Adrenal gland (tissue), 12 donors: ENCODE data around the gene PPM1L. TPM values are rescaled to one million over a fixed set of nuclear protein-coding genes. Genes with fewer than 3 reads are reported as not detected.
A peak's percentile ranks its signal among the peaks of the same experiment; 100 is the strongest.

ENCODE experiments used
- DNase-seq, 7 donors: peaks; one replicate each; pipeline ENCODE4 v3.0.0-alpha.2; 2019 to 2020
- H3K27ac ChIP-seq, 5 donors: fragments of 200-600 bp; sonication (generic) in 4 of 5; 1 replicate in 3 of 5; 2 replicates in 2 of 5; pipeline versions ENCODE4 v1.5.1 to v1.8.0; 2016 to 2020; ENCODE audit warnings: mild to moderate bottlenecking in 1 of 5
- H3K27me3 ChIP-seq: fragments of 200-600 bp; 2 replicates; pipeline ENCODE4 v1.8.0; 2021
- H3K36me3 ChIP-seq, 2 donors: fragments of 200-600 bp; replicated peaks in 1 of 2; 1 replicate in 1 of 2; 2 replicates in 1 of 2; pipeline versions ENCODE4 v1.5.1 to v1.8.0; 2018 to 2022
- H3K4me1 ChIP-seq, 2 donors: fragments of 200-600 bp; replicated peaks in 1 of 2; 1 replicate in 1 of 2; 2 replicates in 1 of 2; pipeline versions ENCODE4 v1.5.1 to v1.8.0; 2018 to 2021
- H3K4me3 ChIP-seq, 4 donors: fragments of 200-600 bp; sonication (generic) in 3 of 4; one replicate each; pipeline ENCODE4 v1.5.1; 2016 to 2018
- H3K9me3 ChIP-seq, 3 donors: fragments of 200-600 bp; sonication (generic) in 1 of 3; replicated peaks in 1 of 3; 1 replicate in 2 of 3; 2 replicates in 1 of 3; pipeline versions ENCODE4 v1.5.1 to v1.8.0; 2016 to 2021
- CTCF ChIP-seq, 6 experiments: fragments of 450-650 bp in 4 of 6; fragments of 200-600 bp in 2 of 6; sonication (generic) in 1 of 6; IDR thresholded peaks; 1 replicate in 5 of 6; 2 replicates in 1 of 6; pipeline versions ENCODE4 v1.5.1 to v1.8.0; 2016 to 2021; ENCODE audit warnings: antibody characterized with exemption in 6 of 6, mild to moderate bottlenecking in 2 of 6, moderate library complexity in 1 of 6
- POLR2A ChIP-seq, 2 donors: fragments of 450-650 bp; IDR thresholded peaks; one replicate each; pipeline ENCODE4 v1.6.1; 2017; ENCODE audit warnings: antibody characterized with exemption in 2 of 2, mild to moderate bottlenecking in 2 of 2, moderate library complexity in 1 of 2
- WGBS, 4 donors: extraction: QIAGEN DNeasy Blood & Tissue Kit in 2 of 4; methylation state at CpG; one replicate each; pipeline versions ENCODE4 v1.1.5 to v1.1.7; 2013 to 2017; 5-methylcytosine and 5-hydroxymethylcytosine counted together
- intact Hi-C, 2 donors: fragments of 100-400 bp; cut with DNase I; formaldehyde crosslinking; loops; one replicate each; pipeline versions ENCODE4 v1.14.1 to v1.15.0; 2022 to 2023
- polyA plus RNA-seq, 3 donors: library from polyadenylated mRNA; stranded (reverse); fragments of 200-250 nt in 2 of 3; fragments of 350-450 nt in 1 of 3; fragmentation: Illumina TruSeq in 1 of 3; extraction: RNeasy Lipid Tissue Mini Kit (QIAGEN cat#74804) in 1 of 3; gene quantifications; one replicate each; pipeline ENCODE4 v1.2.3, GENCODE V29; 2013 to 2014
- total RNA-seq, 9 donors: library from RNA; depleted of rRNA in 4 of 9; stranded (reverse); fragments of >200 nt in 4 of 9; fragments of 120-200 nt in 1 of 9; fragmentation: NEBNext Ultra II Directional in 1 of 9; extraction: Animal tissue kit (Norgen Biotek cat#: 25700) in 1 of 9; gene quantifications; one replicate each; pipeline versions ENCODE4 v1.1.0 to v1.2.4, GENCODE V29; 2013 to 2023
- donor health status: healthy with polysubstance abuse.
- donor health status: Bipolar disorder and iron deficiency.
- donor health status: DM: yes; HTN: yes; CAD: no.
- donor health status: DM: no; HTN: no; CAD: no.
- donor health status: DM: no; HTN: no; CAD: no.
- donor health status: DM: yes; HTN: yes; CAD: no.

Gene PPM1L
- total and polyA plus RNA-seq, 12 donors: 2.4 to 53.6 (median 35.0) TPM

GRCh38 chr3:160754371-160754854 is 1.6 kb upstream of the PPM1L start:
- Histone ChIP-seq H3K4me1 (peaks cover 15 to 31% of the 10 kb centered on the region in 2 donors), H3K4me3 (peak overlapping the region; percentile 58 to 84 (median 76)), H3K27me3 (no peaks in the 10 kb centered on the region), H3K9me3 (no peaks in the 10 kb centered on the region), H3K36me3 (no peaks in the 10 kb centered on the region), H3K27ac (peak overlapping the region; percentile 90 to 95 (median 94))
- DNase-seq: peak; percentile 36 to 70 (median 49)
- intact Hi-C loops: no loop called here
- no peak for TF ChIP-seq CTCF (IDR thresholded peaks at IDR 0.05)
- no peak for TF ChIP-seq POLR2A (IDR thresholded peaks at IDR 0.05)
- WGBS, 4 donors: 0 to 2% (median 0%) methylated on average over 16 to 27 of the region's 27 CpGs

DNA sequence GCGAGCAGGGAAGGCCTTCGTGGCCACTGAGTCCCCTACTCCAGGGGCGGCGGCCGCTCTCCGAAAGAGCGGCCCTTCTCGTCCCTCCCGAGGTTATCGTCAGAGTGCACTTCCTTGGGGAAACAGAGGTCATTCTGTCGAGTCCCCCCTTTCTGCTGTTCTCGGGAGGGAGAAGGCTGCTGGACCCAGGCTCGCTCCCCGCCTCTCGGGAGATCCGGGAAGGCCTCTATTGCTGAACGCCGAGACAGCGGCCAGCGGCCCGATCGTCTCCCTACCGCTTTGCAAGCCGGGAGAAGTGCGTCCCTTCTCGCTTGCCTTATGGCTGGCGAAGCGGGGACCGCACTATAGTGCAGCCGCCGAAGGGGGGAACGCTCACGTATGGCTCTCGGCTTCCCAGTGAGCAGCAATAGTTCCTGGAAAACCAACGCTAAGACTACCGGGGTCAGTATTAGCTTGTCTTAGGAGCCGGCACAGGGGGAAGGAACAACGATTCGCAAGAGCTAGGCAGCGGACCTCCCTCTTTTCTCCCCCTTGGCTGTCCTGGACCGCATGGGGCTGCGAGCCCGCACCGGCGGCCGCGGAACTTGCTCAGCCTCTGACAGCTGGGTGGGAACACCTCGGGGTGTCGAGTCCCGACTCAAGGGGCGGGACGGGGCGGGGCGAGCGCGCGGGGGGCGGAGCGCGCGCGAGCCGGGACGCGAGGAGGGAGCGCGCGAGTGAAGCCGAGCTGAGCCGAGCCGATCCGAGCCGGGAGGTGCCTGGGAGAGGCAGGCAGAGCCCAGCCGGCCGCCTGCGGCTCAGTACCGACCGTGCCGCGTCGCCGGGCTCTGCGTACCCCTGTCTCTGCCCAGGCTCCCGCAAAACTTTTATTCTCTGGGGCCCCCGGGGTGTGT is 930 bp upstream of the PPM1L start:
- peak; percentile 94 to 96 (median 95) for DNase-seq
- Histone ChIP-seq H3K36me3 (no peaks in the 10 kb centered on the region), H3K4me3 (peak overlapping the region; percentile 71 to 84 (median 82)), H3K9me3 (no peaks in the 10 kb centered on the region), H3K27me3 (no peaks in the 10 kb centered on the region), H3K27ac (peak overlapping the region; percentile 90 to 95 (median 94)), H3K4me1 (peaks cover 15 to 35% of the 10 kb centered on the region in 2 donors)
- TF ChIP-seq CTCF (IDR thresholded peaks at IDR 0.05) (peak in 3 of 6 experiments; percentile 10 to 28 (median 11)), POLR2A (IDR thresholded peaks at IDR 0.05) (peak; percentile 73 to 90)
- intact Hi-C loops: no loop called here
- WGBS, 4 donors: 0 to 2% (median 0%) methylated on average over 9 to 85 of the region's 85 CpGs

DNA sequence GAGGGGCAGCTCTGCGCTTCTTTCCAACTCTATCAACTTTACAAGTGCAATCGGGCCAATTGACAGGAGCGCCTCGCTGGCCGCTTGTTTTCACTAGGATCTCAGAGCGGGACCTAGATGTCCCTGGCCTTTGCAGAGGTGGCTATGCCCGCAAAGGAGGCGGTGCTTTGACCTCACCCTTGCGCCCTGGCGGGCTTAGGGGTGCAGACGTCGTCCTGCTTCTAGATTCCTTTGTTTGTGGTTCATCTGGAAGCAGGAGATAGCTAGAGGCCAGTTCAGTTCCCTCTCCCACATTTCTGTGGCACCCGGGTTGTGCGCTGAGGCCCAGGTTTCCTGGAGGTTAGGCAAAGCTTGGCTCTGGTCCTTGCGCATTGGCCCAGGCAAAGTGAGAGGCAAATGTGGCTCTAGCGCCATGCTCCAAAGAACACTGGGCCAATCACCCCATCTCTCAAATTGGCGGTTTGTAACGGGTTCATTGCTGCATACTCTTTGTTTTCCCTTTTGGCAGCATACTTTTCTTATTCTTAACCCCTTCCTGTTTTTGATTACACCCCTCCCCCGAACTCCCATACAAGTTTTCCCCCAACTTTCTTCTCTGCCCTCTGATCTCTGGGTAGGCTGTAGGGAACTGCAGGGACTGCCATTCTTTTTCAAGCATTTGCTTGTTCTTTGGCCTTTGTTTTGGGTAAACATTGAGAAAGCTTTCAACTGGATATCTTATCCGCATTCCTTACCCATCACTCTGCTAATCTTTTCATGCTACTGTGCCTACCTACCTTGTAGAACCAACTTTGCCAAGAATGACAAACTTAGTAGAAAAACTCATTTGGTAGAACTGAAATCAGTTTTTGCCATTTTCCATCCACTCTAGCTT is 1.4 kb downstream of the PPM1L start:
- no peak for TF ChIP-seq CTCF (IDR thresholded peaks at IDR 0.05)
- no peak for TF ChIP-seq POLR2A (IDR thresholded peaks at IDR 0.05)
- Histone ChIP-seq H3K4me3 (peak overlapping the region in 2 of 4 donors; percentile 82 to 84), H3K27ac (no peak overlapping the region), H3K4me1 (peaks cover 15 to 35% of the 10 kb centered on the region in 2 donors), H3K9me3 (no peaks in the 10 kb centered on the region), H3K36me3 (no peaks in the 10 kb centered on the region), H3K27me3 (no peaks in the 10 kb centered on the region)
- 43 to 59% (median 50%) methylated on average over 20 of the region's 20 CpGs for WGBS, 4 donors
- DNase-seq: peak; percentile 12 to 69 (median 24)
- intact Hi-C loops: no loop called here
